ENCODE measurements around the gene PHF1.
"Not testable (repeated sequence)": the region's sequence is repeated elsewhere in the genome, so short reads cannot be mapped to it uniquely, and the experiment has no call there.

PHF1 gene

DNA sequence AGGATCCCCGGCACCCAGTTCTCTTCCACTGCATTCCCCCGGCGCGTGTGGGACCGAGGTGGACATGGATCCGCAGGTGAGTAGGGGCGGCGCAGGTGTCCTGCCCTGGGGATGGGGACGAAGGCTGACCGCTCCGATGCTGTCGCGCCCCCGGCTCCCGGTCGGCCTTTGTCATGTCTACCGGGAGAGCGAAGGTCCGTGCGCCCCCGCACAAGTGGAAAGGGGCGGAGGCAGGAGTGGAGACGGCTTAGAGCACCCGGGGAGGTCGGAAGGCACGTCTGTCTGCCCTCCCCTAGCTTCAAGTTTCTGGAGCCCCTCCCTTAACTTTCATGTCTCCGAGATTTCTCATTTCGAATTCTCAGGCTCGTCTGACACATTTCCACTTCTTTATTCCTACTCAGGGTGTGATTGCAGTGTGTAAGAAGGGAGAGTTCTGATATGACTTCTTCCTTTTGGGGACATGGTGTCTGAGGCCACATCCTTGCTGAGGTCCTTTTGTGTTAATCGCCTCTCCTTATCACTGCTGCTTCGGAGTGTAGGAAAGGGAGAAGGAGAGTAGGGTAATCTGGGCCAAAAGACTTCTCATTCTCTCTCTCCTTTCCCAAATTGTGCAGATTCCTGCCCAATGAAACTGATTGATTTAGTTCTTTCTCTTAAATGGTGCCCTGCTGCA lies 18.8 kb upstream of the PHF1 start:
- no peak for DNase-seq (ENCODE audit: low read depth)

DNA sequence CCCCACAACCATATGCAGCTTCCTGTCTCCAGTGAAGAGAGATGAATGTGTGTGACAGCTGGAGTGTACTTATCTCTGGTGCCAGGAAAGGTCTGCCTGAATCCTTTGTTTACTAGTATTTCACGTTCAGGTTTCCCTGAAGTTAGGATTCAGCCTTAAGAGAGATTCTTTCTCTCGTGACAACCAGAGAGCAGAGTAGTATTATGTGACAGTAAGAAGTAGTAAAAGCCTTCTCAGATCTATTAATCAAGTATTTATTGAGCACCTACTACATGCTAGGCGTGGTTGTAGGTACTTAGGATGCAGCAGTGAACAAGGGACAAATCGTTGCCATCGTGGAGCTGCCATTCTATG lies 18.2 kb upstream of the PHF1 start:
- no peak for DNase-seq (ENCODE audit: low read depth)

DNA sequence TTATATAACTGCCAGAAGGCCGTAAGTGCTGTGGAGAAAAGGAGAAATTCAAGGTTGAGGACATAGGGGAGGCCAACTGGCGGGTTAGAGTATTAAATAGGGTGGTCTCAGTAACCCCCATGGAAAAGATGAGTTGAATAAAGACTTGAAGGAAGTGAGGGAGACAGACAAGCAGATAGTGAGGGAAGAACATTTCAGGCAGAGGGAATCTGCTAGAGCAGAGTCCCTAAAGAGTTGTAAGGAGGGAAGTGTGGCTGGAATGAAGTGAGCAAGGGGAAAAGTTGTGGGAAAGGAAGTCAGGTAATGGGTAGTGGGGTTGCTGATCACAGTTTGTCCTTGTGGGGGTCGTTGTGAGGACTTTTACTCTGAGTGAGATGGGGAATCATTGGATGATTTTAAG lies 17.8 kb upstream of the PHF1 start:
- no peak for DNase-seq (ENCODE audit: low read depth)

DNA sequence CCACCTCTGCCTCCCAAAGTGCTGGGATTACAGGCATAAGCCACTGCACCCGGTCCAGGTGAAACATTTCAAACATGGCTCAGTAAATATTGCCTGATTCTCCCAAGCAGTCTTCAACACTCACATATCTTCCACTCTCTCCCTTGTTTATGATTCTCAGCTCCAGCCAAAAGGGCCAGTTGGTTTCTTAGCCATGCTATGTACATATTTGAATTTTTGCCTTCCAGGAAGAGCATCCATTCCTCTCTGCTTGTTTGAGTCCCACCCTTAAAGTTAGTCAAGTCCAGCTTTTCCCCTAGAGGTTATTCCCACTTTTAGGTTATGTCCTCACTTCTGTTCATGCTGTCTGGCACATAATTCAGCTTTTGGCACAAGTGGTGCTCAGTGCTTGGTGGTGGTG lies 13.3 kb upstream of the PHF1 start:
- no peak for DNase-seq (ENCODE audit: low read depth)

DNA sequence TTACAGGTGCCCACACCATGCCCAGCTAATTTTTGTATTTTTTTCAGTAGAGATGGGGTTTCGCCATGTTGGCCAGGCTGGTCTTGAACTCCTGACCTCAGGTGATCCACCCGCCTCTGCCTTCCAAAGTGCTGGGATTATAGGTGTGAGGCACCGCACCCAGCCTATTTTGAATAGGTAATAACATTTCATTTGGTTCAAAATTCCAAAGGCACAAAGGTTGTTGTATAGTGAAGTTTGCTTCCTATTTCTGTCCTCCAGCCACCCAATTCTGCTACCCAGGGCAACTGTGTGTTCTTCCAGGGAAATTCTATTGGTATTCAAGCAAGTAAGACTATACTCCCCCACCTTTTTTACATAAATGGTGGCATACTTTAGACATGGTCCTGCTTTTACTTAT lies 12.2 kb upstream of the PHF1 start:
- DNase-seq (ENCODE audit: low read depth), result not testable (repeated sequence)

DNA sequence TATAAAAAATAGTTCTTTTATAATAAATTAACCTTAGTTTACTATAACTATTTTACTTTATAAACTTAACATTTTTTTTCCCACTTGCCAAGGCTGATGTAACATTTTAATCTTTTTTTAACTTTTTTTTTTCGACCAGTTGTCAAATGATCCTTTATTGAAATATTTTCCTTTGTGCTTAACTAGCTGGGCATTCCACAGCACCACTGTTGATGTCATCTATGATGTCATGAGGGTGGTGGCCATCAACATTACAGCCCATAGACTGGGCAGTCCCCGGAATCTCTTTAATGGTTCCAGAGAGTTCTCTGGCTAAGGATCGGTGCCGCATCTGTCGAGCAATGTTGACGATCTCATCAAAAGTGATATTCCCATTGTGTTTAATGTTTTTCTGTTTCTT lies 10.9 kb upstream of the PHF1 start:
- DNase-seq (ENCODE audit: low read depth), result not testable (repeated sequence)

DNA sequence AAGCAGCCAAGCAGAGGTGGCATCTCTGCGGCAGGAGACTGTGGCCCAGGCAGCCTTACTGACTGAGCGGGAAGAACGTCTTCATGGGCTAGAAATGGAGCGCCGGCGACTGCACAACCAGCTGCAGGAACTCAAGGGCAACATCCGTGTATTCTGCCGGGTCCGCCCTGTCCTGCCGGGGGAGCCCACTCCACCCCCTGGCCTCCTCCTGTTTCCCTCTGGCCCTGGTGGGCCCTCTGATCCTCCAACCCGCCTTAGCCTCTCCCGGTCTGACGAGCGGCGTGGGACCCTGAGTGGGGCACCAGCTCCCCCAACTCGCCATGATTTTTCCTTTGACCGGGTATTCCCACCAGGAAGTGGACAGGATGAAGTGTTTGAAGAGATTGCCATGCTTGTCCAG lies 5.9 kb upstream of the PHF1 start:
- DNase-seq (ENCODE audit: low read depth), result no peak

DNA sequence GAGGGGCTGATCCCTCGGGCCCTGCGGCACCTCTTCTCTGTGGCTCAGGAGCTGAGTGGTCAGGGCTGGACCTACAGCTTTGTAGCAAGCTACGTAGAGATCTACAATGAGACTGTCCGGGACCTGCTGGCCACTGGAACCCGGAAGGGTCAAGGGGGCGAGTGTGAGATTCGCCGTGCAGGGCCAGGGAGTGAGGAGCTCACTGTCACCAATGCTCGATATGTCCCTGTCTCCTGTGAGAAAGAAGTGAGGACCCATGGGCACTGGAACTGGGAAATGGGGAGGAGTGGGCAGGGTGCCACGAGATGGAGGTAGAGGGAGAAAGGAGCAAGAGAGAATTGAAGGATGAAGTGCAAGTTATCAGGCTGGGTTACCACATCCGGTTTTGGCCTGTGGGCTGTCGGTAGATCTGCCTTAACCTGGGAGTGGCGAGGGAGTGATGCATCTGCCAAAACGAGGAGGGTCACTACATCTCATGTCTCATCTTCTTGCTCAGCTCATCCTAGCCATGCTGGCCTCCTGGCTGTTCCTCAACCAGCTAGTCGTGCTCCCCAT lies 5.4 kb upstream of the PHF1 start:
- DNase-seq (ENCODE audit: low read depth), result no peak

DNA sequence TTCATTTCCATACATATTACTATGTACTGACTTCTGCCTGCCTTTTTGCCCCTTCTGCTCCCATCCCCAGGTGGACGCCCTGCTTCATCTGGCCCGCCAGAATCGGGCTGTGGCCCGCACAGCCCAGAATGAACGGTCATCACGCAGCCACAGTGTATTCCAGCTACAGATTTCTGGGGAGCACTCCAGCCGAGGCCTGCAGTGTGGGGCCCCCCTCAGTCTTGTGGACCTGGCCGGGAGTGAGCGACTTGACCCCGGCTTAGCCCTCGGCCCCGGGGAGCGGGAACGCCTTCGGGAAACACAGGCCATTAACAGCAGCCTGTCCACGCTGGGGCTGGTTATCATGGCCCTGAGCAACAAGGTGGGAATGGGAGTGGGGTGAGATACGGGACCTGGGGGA lies 4.7 kb upstream of the PHF1 start:
- no peak for DNase-seq (ENCODE audit: low read depth)

DNA sequence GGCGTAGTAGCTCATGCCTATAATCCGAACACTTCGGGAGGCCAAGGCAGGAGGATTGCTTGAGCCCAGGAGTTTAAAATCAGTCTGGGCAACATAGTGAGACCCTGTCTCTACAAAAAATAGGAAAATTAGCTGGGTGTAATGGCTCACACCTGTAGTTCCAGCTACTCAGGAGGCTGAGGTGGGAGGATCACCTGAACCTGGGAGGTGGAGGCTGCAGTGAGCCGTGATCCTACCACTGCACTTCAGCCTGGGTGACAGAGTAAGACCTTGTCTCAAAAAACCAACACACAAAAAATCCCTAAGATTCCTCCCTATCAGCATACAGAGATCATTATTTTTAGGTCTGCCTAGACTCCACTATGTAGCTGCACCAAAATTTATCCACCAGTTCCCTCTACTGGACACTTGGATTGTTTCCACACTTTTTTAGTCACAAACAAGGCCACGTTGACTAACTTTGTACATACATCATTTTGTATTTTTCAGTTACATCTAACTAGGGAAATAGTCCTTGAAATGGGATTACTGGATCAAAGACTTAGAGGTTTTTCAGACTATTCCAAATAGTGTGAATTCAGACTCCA lies 3.6 kb upstream of the PHF1 start:
- DNase-seq (ENCODE audit: low read depth), result no peak

DNA sequence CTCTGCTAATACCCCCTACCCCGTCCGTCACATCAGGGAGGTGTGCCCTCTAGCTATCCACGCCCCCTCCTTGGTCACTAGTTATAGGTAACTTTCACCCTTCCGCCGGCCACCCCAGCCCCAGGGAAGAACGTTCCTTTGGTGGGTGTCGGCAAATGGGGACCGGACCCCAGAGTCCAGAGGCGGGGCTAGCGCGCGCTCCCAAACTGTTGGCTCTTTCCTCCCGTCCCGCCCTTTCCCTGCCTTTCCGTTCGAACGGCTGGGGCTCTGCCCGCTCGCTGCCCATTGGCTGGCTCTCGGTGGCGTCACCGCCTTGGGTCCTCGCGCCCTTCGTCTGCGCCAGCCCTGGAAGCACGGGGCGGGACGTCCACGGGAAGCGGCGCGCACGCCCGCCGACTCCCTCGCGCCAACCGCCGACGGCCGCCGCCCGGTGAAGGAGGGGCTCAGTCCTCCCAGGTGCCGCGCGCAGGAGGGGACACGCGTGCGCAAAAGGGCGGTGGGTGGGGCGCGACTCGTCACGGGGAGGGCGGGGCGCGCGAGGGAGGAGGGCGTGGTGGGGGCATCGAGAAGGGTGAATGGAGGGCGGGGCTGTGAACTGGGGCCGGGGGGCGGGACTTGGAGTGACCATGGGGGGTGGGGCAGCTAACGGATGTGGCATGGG lies 634 bp upstream of the PHF1 start:
- peak; percentile 97 for DNase-seq (ENCODE audit: low read depth)

DNA sequence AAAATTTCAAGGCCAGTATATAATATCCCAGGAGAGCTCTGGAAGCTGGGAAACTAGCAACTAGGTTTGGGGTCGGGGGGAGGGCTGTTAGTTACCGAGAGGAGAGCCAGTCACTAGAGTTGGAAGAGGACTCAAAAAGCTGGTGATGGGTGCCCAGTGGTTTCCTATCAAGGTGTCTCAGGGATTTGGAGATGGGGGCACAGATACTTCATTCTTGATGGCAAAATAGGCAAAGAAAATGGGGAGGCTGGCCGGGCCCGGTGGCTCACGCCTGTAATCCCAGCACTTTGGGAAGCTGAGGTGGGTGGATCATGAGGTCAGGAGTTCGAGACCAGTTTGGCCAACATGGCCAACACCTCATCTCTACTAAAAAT lies 805 bp downstream of the PHF1 start:
- DNase-seq (ENCODE audit: low read depth), result no peak

DNA sequence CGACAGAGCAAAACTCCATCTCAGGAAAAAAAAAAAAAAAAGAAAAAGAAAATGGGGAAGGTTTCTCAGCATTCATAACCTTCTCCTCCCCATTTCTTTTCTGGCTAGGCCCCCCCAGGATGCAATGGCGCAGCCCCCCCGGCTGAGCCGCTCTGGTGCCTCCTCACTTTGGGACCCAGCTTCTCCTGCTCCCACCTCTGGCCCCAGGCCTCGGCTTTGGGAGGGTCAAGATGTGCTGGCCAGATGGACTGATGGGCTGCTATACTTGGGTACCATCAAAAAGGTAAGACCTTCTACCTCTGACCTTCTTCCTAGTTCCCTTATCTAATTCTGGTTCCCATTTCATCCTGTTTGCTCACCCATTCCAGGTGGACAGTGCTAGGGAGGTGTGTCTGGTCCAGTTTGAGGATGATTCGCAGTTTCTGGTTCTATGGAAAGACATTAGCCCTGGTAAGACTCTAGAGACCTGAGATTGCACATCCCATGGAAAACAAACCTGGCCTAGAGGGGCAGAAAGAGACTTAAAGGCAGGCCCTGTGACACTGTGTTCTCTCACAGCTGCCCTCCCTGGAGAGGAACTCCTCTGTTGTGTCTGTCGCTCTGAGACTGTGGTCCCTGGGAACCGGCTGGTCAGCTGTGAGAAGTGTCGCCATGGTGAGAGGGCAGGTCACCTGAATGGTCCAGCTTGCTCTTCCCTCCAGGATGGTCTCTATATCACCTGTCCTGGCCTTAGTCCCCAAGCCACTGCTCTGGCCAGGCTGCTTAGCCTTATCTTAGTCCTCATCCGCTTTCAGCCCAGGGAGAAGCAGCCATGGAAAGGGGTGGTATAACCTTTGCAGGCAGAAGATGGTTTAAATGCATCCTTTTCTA lies 1.6 kb downstream of the PHF1 start:
- DNase-seq (ENCODE audit: low read depth), result no peak

DNA sequence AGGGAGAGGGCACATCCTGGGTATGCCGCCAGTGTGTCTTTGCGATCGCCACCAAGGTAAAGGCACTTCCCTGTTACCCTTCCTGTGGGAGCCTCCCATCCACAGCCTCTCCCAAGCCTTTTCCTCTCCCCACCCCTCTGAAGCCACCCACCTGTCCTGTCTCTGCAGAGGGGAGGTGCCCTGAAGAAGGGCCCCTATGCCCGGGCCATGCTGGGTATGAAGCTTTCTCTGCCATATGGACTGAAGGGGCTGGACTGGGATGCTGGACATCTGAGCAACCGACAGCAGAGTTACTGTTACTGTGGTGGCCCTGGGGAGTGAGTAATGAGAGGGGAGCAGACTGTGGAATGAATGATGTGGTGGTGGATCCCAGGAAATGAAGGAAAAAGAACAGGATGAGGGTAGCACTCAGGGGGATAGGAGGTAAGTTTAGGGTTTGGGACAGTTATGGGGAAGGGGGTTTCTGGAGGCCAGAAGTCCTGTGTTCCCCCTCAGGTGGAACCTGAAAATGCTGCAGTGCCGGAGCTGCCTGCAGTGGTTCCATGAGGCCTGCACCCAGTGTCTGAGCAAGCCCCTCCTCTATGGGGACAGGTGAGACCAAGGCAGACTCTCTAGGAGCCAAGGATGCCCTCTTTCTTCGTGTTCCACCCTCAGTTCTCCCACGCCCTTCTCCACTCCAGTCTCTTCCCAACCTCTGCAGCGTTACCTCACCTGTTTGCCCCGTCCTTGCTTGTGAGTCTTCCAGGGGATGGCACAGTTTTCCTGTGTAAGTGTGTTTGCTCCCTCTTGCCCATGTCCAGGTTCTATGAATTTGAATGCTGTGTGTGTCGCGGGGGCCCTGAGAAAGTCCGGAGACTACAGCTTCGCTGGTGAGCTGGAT lies 2.7 kb downstream of the PHF1 start:
- no peak for DNase-seq (ENCODE audit: low read depth)

DNA sequence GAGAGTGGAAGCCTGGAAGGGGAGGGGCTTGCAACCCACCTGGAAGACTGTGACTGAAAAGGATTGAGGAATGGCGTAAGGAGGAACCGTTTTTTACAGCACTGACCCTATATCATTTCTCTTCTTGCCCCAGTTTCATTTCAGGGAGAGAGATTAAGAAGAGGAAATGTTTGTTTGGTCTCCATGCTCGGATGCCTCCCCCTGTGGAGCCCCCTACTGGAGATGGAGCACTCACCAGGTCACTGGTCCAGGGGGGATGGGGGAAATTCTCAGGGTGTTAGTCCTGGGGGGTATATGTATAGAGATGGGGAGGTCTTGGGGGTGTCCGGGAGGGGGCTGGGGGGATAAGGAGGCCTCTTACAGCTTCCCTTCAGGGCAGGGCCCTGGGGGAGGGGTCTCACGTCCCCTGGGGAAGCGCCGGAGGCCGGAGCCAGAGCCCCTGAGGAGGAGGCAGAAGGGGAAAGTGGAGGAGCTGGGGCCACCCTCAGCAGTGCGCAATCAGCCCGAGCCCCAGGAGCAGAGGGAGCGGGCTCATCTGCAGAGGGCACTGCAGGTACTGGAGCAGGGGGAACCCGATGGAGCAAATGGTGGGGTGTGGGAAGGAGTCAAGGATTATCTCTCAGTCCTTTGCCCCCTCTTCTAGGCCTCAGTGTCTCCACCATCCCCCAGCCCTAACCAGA lies 3.9 kb downstream of the PHF1 start:
- no peak for DNase-seq (ENCODE audit: low read depth)

DNA sequence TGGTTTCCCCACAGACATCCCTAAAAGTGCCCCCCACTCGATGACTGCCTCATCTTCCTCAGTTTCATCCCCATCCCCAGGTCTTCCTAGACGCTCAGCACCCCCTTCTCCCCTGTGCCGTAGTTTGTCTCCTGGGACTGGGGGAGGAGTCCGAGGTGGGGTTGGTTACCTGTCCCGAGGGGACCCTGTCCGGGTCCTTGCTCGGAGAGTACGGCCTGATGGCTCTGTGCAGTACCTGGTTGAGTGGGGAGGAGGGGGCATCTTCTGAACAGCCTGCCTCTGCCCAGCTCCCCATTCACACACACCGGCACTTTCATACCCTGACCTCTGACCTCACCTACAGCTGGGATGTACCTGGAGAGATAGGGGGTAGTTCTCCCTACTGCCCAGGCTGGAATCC lies 5.0 kb downstream of the PHF1 start:
- DNase-seq (ENCODE audit: low read depth), result no peak

DNA sequence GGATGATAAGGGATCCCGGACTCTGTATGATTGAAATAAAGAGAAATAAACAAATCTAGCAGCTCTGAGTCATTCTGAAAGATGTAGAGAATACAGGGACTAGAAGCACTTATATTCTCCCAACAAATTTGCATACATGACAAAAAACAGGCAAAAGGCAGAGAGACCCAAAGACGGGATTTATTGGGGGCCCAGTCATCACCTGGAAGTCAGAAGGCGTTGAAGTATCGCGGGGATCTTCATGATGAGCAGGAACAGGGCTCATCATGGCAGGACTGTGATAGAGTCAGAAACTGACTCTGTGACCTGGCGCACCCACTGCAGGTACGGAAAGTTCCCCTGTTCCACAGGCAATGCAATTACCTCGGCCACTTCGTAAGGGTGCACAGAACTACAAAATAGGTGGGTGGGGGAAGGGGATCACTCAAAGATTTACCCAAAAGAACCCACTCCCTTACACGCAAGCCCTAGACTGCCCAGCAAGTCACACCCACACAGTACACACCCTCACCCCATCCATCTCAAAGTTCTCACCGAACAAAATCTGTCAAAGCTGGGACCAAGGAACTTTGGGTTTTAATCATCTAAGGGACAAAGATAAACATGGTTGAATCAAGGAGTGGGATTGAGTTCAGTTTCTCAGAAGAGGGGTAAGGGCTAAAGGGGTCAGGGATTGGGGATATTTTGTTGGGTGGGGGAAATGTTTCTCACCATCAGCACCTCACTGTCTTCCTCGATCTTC lies 5.7 kb downstream of the PHF1 start:
- no peak for DNase-seq (ENCODE audit: low read depth)

DNA sequence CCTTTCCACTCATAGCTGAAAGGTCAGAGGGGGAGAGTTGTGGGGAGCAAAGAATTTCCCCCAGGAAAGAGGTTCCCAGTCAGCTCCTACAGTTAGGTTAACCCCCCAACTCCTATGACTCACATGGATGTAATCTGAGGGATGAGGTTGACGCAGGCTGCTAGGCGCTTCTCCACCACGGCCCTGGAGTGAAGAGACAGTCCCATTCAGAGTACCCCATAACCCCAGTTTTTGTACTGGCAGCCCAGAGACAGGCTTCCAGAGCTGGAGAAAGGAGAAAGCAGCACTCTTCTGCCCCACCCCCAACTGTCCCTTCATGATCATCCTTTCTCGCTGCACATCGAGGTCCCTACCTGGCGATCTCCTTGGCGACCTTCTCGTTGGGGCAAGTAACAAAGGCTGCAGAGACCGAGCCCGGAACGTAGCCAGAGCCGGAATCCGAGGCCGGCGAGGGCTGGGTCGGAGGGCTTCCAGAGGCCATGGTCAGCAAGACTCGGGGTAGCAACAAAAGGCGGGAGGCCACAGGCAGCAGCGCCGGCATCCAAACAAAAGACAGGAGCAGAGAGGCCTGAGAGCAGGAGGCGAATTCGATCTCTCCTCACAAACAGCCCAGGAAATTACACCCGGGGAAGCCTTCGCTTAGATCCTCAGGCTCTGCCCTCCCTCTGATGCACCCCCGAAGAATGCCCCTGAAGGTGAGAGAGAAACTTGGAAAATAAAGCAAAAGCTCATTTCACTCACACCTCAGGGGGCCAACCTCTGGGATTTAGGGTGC lies 6.5 kb downstream of the PHF1 start:
- DNase-seq (ENCODE audit: low read depth), result no peak

DNA sequence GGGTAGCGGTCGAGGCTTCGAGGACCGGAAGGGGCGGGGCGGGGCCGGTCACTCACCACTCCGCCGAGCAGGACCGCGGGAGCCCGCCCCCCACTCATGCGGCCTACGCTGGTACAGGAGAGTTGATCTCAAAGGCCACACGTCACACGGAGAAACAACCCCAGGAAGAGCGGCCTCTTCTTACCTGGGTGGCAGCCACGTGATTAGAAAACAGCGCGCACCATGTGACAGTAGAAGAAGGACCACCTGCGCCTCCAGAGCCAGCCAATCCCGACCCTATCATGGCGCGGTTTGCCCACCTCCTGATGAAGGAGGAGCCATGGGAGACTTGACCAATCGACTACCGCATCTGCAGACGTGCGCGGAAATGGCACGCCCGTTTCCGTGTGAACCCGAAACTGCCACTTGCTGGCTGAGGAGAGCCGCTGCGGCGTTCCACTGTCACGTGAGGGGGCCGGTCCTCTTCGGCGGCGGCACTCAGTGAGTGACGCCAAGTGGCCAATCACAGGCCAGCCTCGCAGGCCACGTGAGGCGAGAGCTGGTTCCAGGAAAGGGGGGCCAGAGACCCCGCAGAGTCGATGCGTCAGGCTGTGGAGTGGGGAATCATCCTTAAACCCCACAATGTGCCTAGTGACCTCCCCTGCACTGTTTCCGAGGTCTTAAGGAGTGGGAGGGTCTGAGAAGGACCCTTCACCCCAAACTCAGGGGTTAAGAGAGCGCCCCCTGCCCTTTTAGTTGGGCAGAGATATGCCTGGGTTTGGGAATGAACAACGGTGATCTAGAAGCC lies 7.3 kb downstream of the PHF1 start, which contains the start of gene CUTA:
Gene CUTA, minus strand, starts transcription at position 205 of the 787 bp plus-strand sequence. Its CDS starts 107 bp downstream, at position 98.
- DNase-seq (ENCODE audit: low read depth), result peak; percentile 98

Measured in activated T-cell treated with anti-CD3 and anti-CD28 coated beads for 24 hours (primary cell).